ENCODE data around the gene PON3. TPM values are rescaled to one million over a fixed set of nuclear protein-coding genes. Genes with fewer than 3 reads are reported as not detected.

PON3 gene
- total RNA-seq, 1 experiment from 2014 or later, result not detected

DNA sequence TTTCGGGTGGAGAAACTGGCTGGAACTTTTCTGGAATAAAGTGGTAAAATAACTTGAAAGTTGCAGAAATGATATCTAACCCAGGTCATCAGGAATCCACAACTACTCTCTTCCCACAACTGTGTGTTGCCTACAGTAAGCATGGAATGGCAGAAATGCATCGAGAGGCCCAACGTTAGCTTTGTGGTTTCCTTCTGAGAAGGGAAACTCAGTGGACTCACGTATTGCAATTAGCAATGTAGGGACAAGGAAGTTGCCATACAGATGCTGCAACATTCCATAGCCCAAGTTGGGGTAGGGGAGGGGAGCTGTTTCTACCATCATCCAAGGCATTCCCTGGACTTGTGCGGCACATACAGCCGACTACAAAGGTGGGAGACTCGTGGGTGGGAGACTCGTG lies 73.8 kb downstream of the PON3 start:
- in situ Hi-C loops (cut with HindIII; ENCODE audit: low pct_unique_long_range_greater_than_20kb, low sequenced_read_pairs), result no loop called here
- no peak for DNase-seq (ENCODE audit: low read depth, low spot score)

DNA sequence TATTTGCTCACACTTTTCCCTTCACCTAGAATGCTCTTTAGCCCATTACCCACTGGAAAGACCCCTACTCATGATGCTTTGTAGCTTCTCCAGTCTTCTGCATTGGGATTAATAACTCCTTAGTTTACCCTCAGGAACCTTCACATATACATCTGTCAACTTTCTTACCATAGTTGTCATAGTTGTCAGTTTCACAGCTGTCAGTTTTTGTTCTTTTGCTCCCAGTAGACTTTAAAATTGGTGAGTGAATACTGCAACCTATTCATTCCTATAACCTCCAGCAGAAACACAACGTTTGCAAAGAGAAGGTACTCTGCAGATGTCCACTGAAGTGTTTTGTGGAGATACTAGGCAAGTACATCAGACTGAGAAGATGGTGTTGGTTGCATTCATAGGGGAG lies 74.5 kb downstream of the PON3 start:
- in situ Hi-C loops (cut with HindIII; ENCODE audit: low pct_unique_long_range_greater_than_20kb, low sequenced_read_pairs), result no loop called here
- no peak for DNase-seq (ENCODE audit: low read depth, low spot score)

DNA sequence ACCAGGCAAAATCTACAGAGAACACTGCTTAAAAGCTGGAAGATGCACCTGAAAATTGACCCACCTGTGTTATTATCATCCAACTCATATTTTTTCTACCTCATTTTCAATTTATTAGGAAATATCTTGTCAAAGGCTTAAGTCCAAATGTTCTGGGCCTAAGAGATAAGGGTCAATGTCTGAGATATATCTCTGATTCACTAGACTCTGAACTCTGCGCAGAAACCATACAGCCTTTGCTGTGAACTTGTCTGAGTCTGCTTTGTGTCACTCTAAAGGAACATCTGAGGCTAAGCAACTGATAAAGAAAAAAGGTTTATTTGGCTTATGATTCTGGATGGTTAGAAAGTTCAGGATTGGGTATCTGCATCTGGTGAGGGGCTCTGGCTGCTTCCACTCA lies 75.5 kb downstream of the PON3 start:
- in situ Hi-C loops (cut with HindIII; ENCODE audit: low pct_unique_long_range_greater_than_20kb, low sequenced_read_pairs), result no loop called here
- no peak for DNase-seq (ENCODE audit: low read depth, low spot score)

DNA sequence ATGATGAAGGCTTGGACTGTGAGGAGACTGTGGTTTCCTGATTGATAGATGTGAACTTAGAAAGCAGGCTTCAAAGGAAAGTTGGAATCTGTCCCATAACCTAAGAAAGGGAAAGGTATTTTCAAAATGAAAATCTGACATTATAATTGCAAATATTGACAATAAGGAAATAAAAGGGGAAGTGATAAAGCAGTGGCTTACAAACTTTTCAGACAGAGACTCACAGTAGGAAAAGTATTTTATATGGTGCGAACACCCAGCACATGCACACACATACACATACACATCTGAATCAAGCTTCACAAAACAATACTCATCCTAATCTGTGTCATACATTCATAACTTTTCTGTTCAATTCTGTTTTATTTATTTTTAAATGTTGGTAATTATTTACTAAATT lies 76.6 kb downstream of the PON3 start:
- in situ Hi-C loops (cut with HindIII; ENCODE audit: low pct_unique_long_range_greater_than_20kb, low sequenced_read_pairs), result no loop called here
- no peak for DNase-seq (ENCODE audit: low read depth, low spot score)

DNA sequence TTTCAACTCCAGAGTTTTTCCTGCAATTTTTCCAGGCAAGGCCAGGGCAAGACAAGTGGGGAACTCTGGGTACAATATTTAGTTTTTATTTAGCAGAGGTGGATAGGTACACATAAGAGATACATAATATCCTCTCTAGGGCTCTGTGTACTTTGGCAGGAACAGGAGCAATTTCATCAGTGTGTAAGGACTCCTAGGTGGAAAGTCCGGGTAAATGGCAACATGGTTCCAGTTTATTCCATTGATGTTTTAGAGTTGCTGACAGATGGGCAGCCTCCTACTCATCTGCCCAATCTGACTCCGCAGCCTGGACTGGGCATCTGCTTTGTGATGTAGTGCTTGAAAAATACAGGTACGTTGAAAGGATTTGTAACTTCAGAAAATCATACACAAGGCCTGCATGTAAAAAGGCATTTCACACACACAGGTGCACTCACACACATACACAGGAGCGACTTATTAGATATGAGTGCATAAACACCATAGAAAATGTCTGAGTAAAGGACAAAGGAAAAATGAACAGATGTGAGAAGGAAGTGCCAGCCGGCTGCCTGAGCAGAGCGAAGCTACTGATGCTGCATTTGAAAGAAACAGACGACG lies 77.6 kb downstream of the PON3 start:
- DNase-seq (ENCODE audit: low read depth, low spot score), result no peak
- in situ Hi-C loops (cut with HindIII; ENCODE audit: low pct_unique_long_range_greater_than_20kb, low sequenced_read_pairs), result no loop called here

DNA sequence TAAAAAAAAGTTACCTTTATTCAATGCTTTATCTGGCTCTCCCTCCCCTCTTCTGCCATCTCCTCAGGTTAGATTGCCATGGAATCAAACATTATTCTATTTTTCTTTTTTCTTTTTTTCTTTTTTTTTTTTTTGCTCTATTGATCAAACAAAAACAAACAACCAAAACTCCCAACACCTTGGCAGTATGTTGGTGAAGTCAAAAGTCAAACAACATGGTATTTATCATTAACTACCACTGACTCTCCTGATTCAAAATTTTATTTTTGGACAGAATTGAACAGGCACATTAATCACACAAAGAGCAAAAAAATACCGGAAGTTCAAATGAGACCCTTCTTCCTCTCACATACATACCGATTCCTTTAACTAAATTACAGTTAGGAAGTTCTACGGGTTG lies 78.2 kb downstream of the PON3 start:
- in situ Hi-C loops (cut with HindIII; ENCODE audit: low pct_unique_long_range_greater_than_20kb, low sequenced_read_pairs), result no loop called here
- no peak for DNase-seq (ENCODE audit: low read depth, low spot score)

DNA sequence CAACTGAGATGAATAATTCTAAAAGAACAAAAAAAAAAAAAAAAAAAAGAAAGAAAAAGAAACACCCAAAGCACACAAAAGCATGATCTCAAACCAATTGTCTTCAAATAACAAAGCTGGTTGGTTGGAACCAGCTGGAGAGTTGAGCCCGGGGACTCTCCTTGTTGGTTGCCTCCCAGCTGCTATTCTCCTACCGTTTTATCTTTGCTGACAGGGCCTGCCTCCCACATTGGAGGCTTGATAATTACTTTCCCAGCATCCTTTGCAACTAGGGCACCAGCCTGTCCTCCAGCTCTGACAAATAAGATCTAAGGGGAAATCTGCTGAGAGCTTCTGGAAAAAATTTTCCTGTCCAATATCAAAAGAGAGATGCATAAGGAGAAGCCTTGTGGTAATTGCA lies 78.6 kb downstream of the PON3 start:
- in situ Hi-C loops (cut with HindIII; ENCODE audit: low pct_unique_long_range_greater_than_20kb, low sequenced_read_pairs), result no loop called here
- no peak for DNase-seq (ENCODE audit: low read depth, low spot score)

DNA sequence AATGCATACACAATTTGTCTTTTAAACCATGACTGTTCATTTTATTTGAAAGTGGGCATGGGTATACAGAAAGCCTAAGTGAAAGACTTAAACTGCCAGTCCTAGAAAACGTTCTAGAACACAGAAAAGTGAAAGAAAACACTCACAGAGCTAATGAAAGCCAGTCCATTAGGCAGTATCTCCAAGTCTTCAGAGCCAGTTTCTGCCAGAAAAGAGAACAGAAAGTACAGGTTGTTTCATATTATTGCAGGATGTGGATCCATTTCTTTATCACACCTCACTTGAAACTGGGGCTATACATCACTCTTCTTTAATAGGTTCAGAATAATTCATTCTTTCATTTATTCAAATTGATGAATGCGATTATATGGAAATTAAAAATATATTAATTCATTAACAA lies 79.6 kb downstream of the PON3 start:
- DNase-seq (ENCODE audit: low read depth, low spot score), result no peak
- in situ Hi-C loops (cut with HindIII; ENCODE audit: low pct_unique_long_range_greater_than_20kb, low sequenced_read_pairs), result no loop called here

DNA sequence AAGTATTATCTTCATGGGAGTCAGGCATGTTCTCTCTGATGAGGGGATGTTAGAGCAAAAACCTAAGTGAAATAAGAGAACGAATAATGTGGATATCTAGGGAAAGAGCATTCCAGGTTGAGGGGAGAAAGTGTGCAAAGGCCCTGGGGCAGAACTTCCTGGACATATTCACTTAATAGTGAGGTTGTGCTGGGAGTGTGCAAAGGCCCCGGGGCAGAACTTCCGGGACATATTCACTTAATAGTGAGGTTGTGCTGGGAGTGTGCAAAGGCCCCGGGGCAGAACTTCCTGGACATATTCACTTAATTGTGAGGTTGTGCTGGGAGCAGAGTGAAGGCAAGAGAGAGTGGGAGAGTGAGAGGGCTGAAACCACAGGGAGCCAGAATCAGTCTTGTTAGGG lies 83.6 kb downstream of the PON3 start:
- in situ Hi-C loops (cut with HindIII; ENCODE audit: low pct_unique_long_range_greater_than_20kb, low sequenced_read_pairs), result no loop called here
- DNase-seq (ENCODE audit: low read depth, low spot score), result no peak

DNA sequence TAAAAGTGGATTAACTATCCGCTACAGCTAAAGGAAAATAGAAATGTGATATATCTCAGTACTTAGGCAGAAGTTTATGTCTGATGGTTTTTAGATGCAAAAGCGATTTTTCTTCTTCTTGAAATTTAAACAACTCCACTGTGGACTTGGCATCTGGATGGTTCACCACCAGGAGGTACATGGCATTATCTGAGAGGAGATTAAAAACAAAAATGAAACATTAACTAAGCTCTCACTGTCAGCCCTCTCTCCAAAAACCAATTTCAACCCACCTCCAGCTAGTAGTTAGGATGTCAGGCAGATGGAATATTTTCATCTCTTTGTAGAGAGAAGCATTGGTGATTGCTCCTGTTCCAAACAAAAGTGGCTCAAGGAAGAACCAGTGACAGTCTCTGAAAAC lies 84.8 kb downstream of the PON3 start:
- DNase-seq (ENCODE audit: low read depth, low spot score), result no peak
- in situ Hi-C loops (cut with HindIII; ENCODE audit: low pct_unique_long_range_greater_than_20kb, low sequenced_read_pairs), result no loop called here

DNA sequence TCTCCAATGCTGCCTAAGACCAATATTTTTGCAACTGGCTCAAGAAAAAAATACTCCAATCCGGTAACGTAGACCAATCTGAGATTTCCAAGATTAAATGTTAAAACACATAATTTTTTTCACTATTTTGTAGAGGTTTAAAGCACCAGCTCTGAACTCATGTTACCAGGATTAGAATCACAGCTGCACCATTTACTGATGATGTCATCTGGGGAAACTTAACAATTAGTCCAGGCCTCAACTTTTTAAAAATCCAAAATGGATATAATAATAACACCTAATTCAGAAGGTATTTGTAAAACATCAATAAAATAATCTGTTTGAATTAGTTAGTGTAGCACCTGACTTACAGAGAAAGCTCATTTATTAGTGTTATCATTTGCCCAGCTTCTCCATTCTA lies 86.2 kb downstream of the PON3 start:
- no peak for DNase-seq (ENCODE audit: low read depth, low spot score)
- in situ Hi-C loops (cut with HindIII; ENCODE audit: low pct_unique_long_range_greater_than_20kb, low sequenced_read_pairs), result no loop called here

Small RNA genes lying within 50 kb of the gene (small RNA-seq; reads per million reads assigned to genes)
- gene AC004022.2, result 0 reads per million in 2 experiments

Other genes starting within 250 kb of the PON3 start
- gene PON1, start 71.8 kb downstream of the PON3 start, total RNA-seq (2014; rRNA removed; shearing (Covaris generic)), result 0.16 TPM in 1 of 2 replicates, not detected in the other
- gene PON2, start 38.7 kb upstream of the PON3 start, total RNA-seq (2014; rRNA removed; shearing (Covaris generic)), result 248 and 260 TPM in 2 replicates
- gene ASB4, start 89.6 kb upstream of the PON3 start, total RNA-seq (2014; rRNA removed; shearing (Covaris generic)), result 156 and 173 TPM in 2 replicates
- gene PDK4, start 200.1 kb upstream of the PON3 start, total RNA-seq (2014; rRNA removed; shearing (Covaris generic)), result 304 and 331 TPM in 2 replicates